ENCODE results near the gene SEC22C. TPM values are rescaled to one million over a fixed set of nuclear protein-coding genes. Genes with fewer than 3 reads are reported as not detected.
A peak's percentile ranks its signal among the peaks of the same experiment; 100 is the strongest.

SEC22C gene
- total and polyA plus RNA-seq, 2 of the 13 experiments (the other 11 are each of a cell fraction or from before 2014, with no cell fraction given): 20.0 to 40.0 TPM

DNA sequence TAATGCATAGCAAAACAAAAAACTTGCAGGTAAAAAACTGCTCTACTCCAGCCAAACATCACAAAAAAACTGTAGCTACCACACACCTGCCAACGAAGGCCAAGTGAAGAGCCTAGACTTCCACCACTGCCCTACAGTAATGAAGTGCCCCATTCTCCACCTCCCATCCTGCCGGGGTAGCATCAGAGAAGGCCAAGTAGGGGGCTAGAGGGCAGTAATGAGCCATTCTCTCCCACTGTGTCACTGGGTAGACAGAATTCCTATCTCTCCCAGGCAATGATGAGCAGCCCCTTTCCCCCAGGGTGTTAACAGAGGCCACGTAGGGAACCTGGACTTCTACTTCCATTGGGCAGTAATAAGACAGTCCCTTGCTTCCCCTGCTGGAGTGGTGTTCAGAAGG, 9.5 kb downstream of the SEC22C start (continued):
- TF ChIP-seq YEATS4 (CRISPR knock-in tag; IDR thresholded peaks at IDR 0.05; ENCODE audit: borderline replicate concordance) (no peak), ZNF34 (CRISPR knock-in tag; IDR thresholded peaks at IDR 0.05; ENCODE audit: borderline replicate concordance) (no peak), GATAD2A (CRISPR knock-in tag; IDR thresholded peaks at IDR 0.05) (0 out of 2 replicates have a peak, but pooled peaks have one; percentile 39), HOXA9 (CRISPR knock-in tag; IDR thresholded peaks at IDR 0.05; ENCODE audit: borderline replicate concordance) (no peak), ZNF468 (CRISPR knock-in tag; IDR thresholded peaks at IDR 0.05) (no peak), ZNF501 (CRISPR knock-in tag; IDR thresholded peaks at IDR 0.05) (peak; percentile 44; the same call in 1 of the 2 replicates), ZNF644 (CRISPR knock-in tag; IDR thresholded peaks at IDR 0.05; ENCODE audit: low read depth) (no peak), XRCC5 (optimal IDR thresholded peaks at IDR 0.05; ENCODE audit: low read length) (peak; percentile 57), TP53 (CRISPR knock-in tag; conservative IDR thresholded peaks at IDR 0.05) (no peak), ZNF567 (CRISPR knock-in tag; IDR thresholded peaks at IDR 0.05; ENCODE audit: borderline replicate concordance) (no peak), ZNF790 (CRISPR knock-in tag; IDR thresholded peaks at IDR 0.05; ENCODE audit: borderline replicate concordance) (no peak), ATF7 (IDR thresholded peaks at IDR 0.05) (no peak), ATF7 (CRISPR knock-in tag; IDR thresholded peaks at IDR 0.05) (no peak)
- TF ChIP-seq, protein P1, sequence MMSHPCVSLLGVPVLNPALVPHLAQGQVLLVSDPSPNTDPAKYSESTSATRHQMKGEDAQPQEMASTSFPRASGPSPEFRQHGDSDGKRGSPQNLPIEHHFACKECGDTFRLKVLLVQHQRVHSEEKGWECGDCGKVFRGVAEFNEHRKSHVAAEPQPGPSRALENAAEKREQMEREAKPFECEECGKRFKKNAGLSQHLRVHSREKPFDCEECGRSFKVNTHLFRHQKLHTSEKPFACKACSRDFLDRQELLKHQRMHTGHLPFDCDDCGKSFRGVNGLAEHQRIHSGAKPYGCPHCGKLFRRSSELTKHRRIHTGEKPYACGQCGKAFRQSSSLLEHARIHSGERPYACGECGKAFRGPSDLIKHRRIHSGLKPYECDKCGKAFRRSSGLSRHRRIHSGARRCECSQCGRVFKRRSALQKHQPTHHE (CRISPR knock-in tag; IDR thresholded peaks at IDR 0.05; ENCODE audit: borderline replicate concordance): no peak
- TF ChIP-seq, protein P2, sequence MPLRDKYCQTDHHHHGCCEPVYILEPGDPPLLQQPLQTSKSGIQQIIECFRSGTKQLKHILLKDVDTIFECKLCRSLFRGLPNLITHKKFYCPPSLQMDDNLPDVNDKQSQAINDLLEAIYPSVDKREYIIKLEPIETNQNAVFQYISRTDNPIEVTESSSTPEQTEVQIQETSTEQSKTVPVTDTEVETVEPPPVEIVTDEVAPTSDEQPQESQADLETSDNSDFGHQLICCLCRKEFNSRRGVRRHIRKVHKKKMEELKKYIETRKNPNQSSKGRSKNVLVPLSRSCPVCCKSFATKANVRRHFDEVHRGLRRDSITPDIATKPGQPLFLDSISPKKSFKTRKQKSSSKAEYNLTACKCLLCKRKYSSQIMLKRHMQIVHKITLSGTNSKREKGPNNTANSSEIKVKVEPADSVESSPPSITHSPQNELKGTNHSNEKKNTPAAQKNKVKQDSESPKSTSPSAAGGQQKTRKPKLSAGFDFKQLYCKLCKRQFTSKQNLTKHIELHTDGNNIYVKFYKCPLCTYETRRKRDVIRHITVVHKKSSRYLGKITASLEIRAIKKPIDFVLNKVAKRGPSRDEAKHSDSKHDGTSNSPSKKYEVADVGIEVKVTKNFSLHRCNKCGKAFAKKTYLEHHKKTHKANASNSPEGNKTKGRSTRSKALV (CRISPR knock-in tag; IDR thresholded peaks at IDR 0.05): no peak
- TF ChIP-seq, protein P3, sequence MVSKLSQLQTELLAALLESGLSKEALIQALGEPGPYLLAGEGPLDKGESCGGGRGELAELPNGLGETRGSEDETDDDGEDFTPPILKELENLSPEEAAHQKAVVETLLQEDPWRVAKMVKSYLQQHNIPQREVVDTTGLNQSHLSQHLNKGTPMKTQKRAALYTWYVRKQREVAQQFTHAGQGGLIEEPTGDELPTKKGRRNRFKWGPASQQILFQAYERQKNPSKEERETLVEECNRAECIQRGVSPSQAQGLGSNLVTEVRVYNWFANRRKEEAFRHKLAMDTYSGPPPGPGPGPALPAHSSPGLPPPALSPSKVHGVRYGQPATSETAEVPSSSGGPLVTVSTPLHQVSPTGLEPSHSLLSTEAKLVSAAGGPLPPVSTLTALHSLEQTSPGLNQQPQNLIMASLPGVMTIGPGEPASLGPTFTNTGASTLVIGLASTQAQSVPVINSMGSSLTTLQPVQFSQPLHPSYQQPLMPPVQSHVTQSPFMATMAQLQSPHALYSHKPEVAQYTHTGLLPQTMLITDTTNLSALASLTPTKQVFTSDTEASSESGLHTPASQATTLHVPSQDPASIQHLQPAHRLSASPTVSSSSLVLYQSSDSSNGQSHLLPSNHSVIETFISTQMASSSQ (IDR thresholded peaks at IDR 0.05; ENCODE audit: low read depth): no peak
- TF ChIP-seq, protein P3 (CRISPR knock-in tag; IDR thresholded peaks at IDR 0.05; ENCODE audit: borderline replicate concordance): no peak
- TF ChIP-seq, protein P4, sequence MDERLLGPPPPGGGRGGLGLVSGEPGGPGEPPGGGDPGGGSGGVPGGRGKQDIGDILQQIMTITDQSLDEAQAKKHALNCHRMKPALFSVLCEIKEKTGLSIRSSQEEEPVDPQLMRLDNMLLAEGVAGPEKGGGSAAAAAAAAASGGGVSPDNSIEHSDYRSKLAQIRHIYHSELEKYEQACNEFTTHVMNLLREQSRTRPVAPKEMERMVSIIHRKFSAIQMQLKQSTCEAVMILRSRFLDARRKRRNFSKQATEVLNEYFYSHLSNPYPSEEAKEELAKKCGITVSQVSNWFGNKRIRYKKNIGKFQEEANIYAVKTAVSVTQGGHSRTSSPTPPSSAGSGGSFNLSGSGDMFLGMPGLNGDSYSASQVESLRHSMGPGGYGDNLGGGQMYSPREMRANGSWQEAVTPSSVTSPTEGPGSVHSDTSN (CRISPR knock-in tag; IDR thresholded peaks at IDR 0.05): no peak
- TF ChIP-seq, protein P5, sequence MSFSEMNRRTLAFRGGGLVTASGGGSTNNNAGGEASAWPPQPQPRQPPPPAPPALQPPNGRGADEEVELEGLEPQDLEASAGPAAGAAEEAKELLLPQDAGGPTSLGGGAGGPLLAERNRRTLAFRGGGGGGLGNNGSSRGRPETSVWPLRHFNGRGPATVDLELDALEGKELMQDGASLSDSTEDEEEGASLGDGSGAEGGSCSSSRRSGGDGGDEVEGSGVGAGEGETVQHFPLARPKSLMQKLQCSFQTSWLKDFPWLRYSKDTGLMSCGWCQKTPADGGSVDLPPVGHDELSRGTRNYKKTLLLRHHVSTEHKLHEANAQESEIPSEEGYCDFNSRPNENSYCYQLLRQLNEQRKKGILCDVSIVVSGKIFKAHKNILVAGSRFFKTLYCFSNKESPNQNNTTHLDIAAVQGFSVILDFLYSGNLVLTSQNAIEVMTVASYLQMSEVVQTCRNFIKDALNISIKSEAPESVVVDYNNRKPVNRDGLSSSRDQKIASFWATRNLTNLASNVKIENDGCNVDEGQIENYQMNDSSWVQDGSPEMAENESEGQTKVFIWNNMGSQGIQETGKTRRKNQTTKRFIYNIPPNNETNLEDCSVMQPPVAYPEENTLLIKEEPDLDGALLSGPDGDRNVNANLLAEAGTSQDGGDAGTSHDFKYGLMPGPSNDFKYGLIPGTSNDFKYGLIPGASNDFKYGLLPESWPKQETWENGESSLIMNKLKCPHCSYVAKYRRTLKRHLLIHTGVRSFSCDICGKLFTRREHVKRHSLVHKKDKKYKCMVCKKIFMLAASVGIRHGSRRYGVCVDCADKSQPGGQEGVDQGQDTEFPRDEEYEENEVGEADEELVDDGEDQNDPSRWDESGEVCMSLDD (CRISPR knock-in tag; IDR thresholded peaks at IDR 0.05; ENCODE audit: borderline replicate concordance): no peak

Data from HepG2 (cell line).